PC-3 (cell line): Measurements from ENCODE around the gene PLPPR2. TPM values are rescaled to one million over a fixed set of nuclear protein-coding genes. Genes with fewer than 3 reads are reported as not detected.

ENCODE experiments used
- ATAC-seq: fragments of 200-7000 bp; cut with Tn5 transposase; 2 replicates; pipeline ENCODE4 v1.9.1; 2020; ENCODE audit warnings: mild to moderate bottlenecking, moderate library complexity
- BruUV-seq: library from RNA; stranded (reverse); fragments of 400-500 nt; replicated peaks from 2 replicates; lab custom pipeline; 2021; lab: Mats Ljungman, UMichigan
- CTCF ChIA-PET: fragments of 300-600 bp; sonication (Branson Sonifier 250); formaldehyde crosslinking; loops from one replicate; lab custom pipeline; 2022; ENCODE audit warnings: antibody characterized with exemption; lab: Charles Lee
- POLR2A ChIA-PET: fragments of 300-600 bp; sonication (Branson Sonifier 250); formaldehyde crosslinking; loops from one replicate; lab custom pipeline; 2022; ENCODE audit warnings: antibody characterized with exemption; ENCODE audit not compliant: unreplicated experiment; lab: Charles Lee
- DNase-seq: peaks from one replicate; pipeline ENCODE4 v3.0.0-alpha.2; 2015
- H2AFZ ChIP-seq: fragments of 300-600 bp; sonication (generic); 2 replicates; pipeline ENCODE4 v1.6.0; 2016; ENCODE audit warnings: antibody characterized with exemption, low read length
- H3F3A ChIP-seq: fragments of 300-600 bp; sonication (generic); one replicate; pipeline ENCODE4 v1.6.0; 2017; ENCODE audit warnings: antibody characterized with exemption, low read length, control low read depth, mild to moderate bottlenecking; ENCODE audit not compliant: unreplicated experiment
- H3K27ac ChIP-seq: fragments of 300-600 bp; sonication (generic); 2 replicates; pipeline ENCODE4 v1.5.1; 2016; ENCODE audit warnings: mild to moderate bottlenecking, low read length
- H3K27me3 ChIP-seq: fragments of 300-600 bp; sonication (generic); 2 replicates; pipeline ENCODE4 v1.6.1; 2016; ENCODE audit warnings: low read length, mixed read lengths
- H3K36me3 ChIP-seq: fragments of 300-600 bp; sonication (generic); 2 replicates; pipeline ENCODE4 v1.6.1; 2016; ENCODE audit warnings: low read depth, mixed run types, low read length, mixed read lengths
- H3K4me1 ChIP-seq: fragments of 300-600 bp; sonication (generic); 2 replicates; pipeline ENCODE4 v1.5.1; 2016; ENCODE audit warnings: low read length; ENCODE audit not compliant: insufficient read depth
- H3K4me2 ChIP-seq: fragments of 300-600 bp; sonication (generic); 2 replicates; pipeline ENCODE4 v1.6.0; 2016; ENCODE audit warnings: low read length
- H3K4me3 ChIP-seq: fragments of 300-600 bp; sonication (generic); 2 replicates; pipeline ENCODE4 v1.5.1; 2016; ENCODE audit warnings: mild to moderate bottlenecking, low read length, mixed read lengths
- H3K79me2 ChIP-seq: fragments of 300-600 bp; sonication (generic); 2 replicates; pipeline ENCODE4 v1.6.1; 2017; ENCODE audit warnings: low read length, mixed read lengths
- H3K9ac ChIP-seq: fragments of 300-600 bp; sonication (generic); 2 replicates; pipeline ENCODE4 v1.6.0; 2016; ENCODE audit warnings: mild to moderate bottlenecking, low read length
- H3K9me2 ChIP-seq: fragments of 300-600 bp; sonication (generic); replicated peaks from 2 replicates; pipeline ENCODE4 v1.6.1; 2016; ENCODE audit warnings: mixed run types, low read length, mixed read lengths
- H3K9me3 ChIP-seq: fragments of 300-600 bp; sonication (generic); 2 replicates; pipeline ENCODE4 v1.6.1; 2016; ENCODE audit warnings: low read length, mixed read lengths
- H4K20me1 ChIP-seq: fragments of 300-600 bp; sonication (generic); 2 replicates; pipeline ENCODE4 v1.6.1; 2016; ENCODE audit warnings: low read length, mixed read lengths
- EZH2 ChIP-seq: fragments of 300-600 bp; sonication (generic); IDR thresholded peaks from one replicate; pipeline ENCODE4 v1.6.1; 2017; ENCODE audit warnings: antibody characterized with exemption, mild to moderate bottlenecking, low read length; ENCODE audit not compliant: unreplicated experiment
- EZH2phosphoT487 ChIP-seq: fragments of 300-600 bp; sonication (generic); IDR thresholded peaks from 2 replicates; pipeline ENCODE4 v1.6.1; 2018; ENCODE audit warnings: mild to moderate bottlenecking, antibody characterized with exemption, low read length, borderline replicate concordance
- intact Hi-C: fragments of 100-400 bp; cut with micrococcal nuclease; formaldehyde crosslinking; loops from 2 replicates; pipeline ENCODE4 v1.9.0; 2023
- total RNA-seq: library from RNA; depleted of rRNA; stranded (reverse); fragments of >200 nt; gene quantifications from 2 replicates; pipeline ENCODE4 v1.2.3, GENCODE V29; 2014
- TF ChIP-seq, protein P1 (sequence below): fragments of 300-600 bp; sonication (generic); conservative IDR thresholded peaks from 2 replicates; pipeline ENCODE4 v1.5.1; 2017; ENCODE audit warnings: antibody characterized with exemption, low read depth, mild to moderate bottlenecking, low read length

PLPPR2 gene
- total RNA-seq, 1 experiment from 2014 or later: 38.0 TPM

DNA sequence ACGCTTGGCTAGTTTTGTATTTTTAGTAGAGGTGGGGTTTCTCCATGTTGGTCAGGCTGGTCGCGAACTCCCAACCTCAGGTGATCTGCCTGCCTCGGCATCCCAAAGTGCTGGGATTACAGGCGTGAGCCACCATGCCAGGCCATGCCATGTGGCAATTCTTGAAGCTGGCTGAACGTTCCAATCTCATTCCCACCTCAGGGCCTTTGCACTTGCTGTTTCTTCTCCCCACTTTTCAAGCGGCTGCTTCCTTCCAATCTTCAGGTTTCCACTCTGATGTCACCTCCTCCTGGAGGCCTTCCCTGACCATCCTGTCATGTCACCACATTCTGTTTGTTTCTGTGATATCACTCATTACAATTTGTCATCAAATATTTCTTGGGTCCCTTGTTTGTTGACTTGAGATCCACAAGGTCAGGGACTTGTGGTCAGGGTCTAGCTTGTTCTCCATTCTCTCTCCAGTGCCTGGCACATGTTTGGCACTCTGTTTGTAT, 24.7 kb downstream of the PLPPR2 start:
- CTCF ChIA-PET: no interaction called here
- Histone ChIP-seq H3K4me3 (peak overlapping the region; percentile 81), H3K27ac (peak overlapping the region; percentile 89)

GRCh38 chr19:11380653-11381537, 25.7 kb downstream of the PLPPR2 start:
- Histone ChIP-seq H3K79me2 (peaks cover 23% of the 10 kb centered on the region), H3K4me1 (peaks cover 64% of the 10 kb centered on the region), H2AFZ (peak overlapping the region; percentile 93), H3K9me2 (no peaks in the 10 kb centered on the region), H3K4me3 (peak overlapping the region; percentile 81), H3F3A (peaks cover 12% of the 10 kb centered on the region), H3K36me3 (no peaks in the 10 kb centered on the region), H3K9me3 (no peaks in the 10 kb centered on the region), H3K27ac (peak overlapping the region; percentile 89), H3K9ac (peak overlapping the region; percentile 80), H3K4me2 (peak overlapping the region; percentile 89), H4K20me1 (no peaks in the 10 kb centered on the region), H3K27me3 (no peaks in the 10 kb centered on the region)
- no peak for TF ChIP-seq EZH2phosphoT487
- TF ChIP-seq, protein P1, sequence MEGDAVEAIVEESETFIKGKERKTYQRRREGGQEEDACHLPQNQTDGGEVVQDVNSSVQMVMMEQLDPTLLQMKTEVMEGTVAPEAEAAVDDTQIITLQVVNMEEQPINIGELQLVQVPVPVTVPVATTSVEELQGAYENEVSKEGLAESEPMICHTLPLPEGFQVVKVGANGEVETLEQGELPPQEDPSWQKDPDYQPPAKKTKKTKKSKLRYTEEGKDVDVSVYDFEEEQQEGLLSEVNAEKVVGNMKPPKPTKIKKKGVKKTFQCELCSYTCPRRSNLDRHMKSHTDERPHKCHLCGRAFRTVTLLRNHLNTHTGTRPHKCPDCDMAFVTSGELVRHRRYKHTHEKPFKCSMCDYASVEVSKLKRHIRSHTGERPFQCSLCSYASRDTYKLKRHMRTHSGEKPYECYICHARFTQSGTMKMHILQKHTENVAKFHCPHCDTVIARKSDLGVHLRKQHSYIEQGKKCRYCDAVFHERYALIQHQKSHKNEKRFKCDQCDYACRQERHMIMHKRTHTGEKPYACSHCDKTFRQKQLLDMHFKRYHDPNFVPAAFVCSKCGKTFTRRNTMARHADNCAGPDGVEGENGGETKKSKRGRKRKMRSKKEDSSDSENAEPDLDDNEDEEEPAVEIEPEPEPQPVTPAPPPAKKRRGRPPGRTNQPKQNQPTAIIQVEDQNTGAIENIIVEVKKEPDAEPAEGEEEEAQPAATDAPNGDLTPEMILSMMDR: peak; percentile 87
- ATAC-seq: peak; percentile 68
- ChIA-PET CTCF (interaction anchor here (0.5 to 1.9 kb wide), 10 partner anchors 35 to 191 kb away, joined by 3 to 29 read pairs (median 4); partner anchors contain the start of genes CCDC159, ODAD3, PRKCSH and RGL3), POLR2A (interaction anchor here (0.6 to 1.3 kb wide), 2 partner anchors 36 to 213 kb away, joined by 9 to 28 read pairs; no protein-coding TSS in a partner anchor)
- DNase-seq: peak; percentile 99
- intact Hi-C loops: loop anchor here (1.0 kb wide), 2 partner anchors 35 to 54 kb away; partner anchors contain the start of genes CCDC159, ODAD3, PRKCSH and TMEM205
- BruUV-seq: no TSS peak

More for the DNA sequence above, 24.7 kb downstream of the PLPPR2 start:
- no TSS peak for BruUV-seq
- ATAC-seq: no peak
- POLR2A ChIA-PET: no interaction called here
- Histone ChIP-seq H3F3A (peaks cover 12% of the 10 kb centered on the region), H3K36me3 (no peaks in the 10 kb centered on the region), H3K4me1 (peaks cover 72% of the 10 kb centered on the region), H3K9ac (peak overlapping the region; percentile 80; the same call in 1 of the 2 replicates), H3K9me3 (no peaks in the 10 kb centered on the region), H3K27me3 (no peaks in the 10 kb centered on the region), H3K79me2 (peaks cover 32% of the 10 kb centered on the region), H3K9me2 (no peaks in the 10 kb centered on the region), H3K4me2 (peak overlapping the region; percentile 89), H2AFZ (no peak overlapping the region), H4K20me1 (no peaks in the 10 kb centered on the region)
- DNase-seq: peak; percentile 46
- intact Hi-C loops: loop anchor here (2.0 kb wide), 1 partner anchor 103 kb away; no protein-coding TSS in a partner anchor
- TF ChIP-seq EZH2phosphoT487 (no peak), EZH2 (no peak)
- TF ChIP-seq, protein P1: no peak
